ENCODE measurements around the gene KSR1. TPM values are rescaled to one million over a fixed set of nuclear protein-coding genes. Genes with fewer than 3 reads are reported as not detected.
A peak's percentile ranks its signal among the peaks of the same experiment; 100 is the strongest.

KSR1 gene
- total RNA-seq, 1 donor from 2014 or later, result 9.5 TPM

- TF ChIP-seq, protein P1, sequence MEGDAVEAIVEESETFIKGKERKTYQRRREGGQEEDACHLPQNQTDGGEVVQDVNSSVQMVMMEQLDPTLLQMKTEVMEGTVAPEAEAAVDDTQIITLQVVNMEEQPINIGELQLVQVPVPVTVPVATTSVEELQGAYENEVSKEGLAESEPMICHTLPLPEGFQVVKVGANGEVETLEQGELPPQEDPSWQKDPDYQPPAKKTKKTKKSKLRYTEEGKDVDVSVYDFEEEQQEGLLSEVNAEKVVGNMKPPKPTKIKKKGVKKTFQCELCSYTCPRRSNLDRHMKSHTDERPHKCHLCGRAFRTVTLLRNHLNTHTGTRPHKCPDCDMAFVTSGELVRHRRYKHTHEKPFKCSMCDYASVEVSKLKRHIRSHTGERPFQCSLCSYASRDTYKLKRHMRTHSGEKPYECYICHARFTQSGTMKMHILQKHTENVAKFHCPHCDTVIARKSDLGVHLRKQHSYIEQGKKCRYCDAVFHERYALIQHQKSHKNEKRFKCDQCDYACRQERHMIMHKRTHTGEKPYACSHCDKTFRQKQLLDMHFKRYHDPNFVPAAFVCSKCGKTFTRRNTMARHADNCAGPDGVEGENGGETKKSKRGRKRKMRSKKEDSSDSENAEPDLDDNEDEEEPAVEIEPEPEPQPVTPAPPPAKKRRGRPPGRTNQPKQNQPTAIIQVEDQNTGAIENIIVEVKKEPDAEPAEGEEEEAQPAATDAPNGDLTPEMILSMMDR (IDR thresholded peaks at IDR 0.05; ENCODE audit: borderline replicate concordance), result no peak
- Histone ChIP-seq H3K4me1 (peaks cover 64% of the 10 kb centered on the region), H3K27ac (replicated peaks) (no peak overlapping the region), H3K27me3 (ENCODE audit: low read depth) (no peaks in the 10 kb centered on the region), H3K4me3 (no peak overlapping the region), H3K36me3 (no peaks in the 10 kb centered on the region), H3K9me3 (replicated peaks) (no peaks in the 10 kb centered on the region)
- no peak for DNase-seq
- intact Hi-C loops (cut with micrococcal nuclease), result no loop called here
These were observed 34.1 kb downstream of the KSR1 start for GRCh38 chr17:27490391-27490790.

DNA sequence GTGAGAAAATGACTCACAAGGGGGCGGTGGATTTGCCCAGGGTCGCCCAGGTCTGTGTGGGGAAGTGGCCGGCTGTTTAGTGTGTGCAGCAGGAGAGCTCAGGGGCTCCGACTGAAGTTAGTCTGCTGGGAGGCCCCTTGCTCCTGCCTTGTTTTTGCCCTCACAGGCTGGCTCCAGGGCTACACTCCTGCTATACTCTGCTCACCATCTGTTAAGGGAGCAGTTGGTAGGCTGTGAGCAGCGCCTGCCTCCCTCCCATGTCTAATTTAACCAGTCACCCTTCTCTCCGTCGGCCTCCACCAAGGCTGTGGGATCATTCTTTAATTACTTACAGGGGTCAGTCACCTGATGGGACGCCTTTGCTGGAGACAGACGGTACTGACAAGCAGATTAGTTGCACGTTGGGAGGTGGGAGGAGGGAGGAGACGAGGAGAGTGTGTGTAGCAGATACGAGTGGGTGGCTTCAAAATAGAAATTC is 35.5 kb downstream of the KSR1 start:
- peaks cover 58% of the 10 kb centered on the region for H3K4me1 ChIP-seq
- H3K9me3 ChIP-seq (replicated peaks), result no peaks in the 10 kb centered on the region
- H3K27me3 ChIP-seq (ENCODE audit: low read depth), result no peaks in the 10 kb centered on the region
- H3K27ac ChIP-seq (replicated peaks), result no peak overlapping the region
- H3K36me3 ChIP-seq, result no peaks in the 10 kb centered on the region
- no peak overlapping the region for H3K4me3 ChIP-seq
- TF ChIP-seq, protein P1 (IDR thresholded peaks at IDR 0.05; ENCODE audit: borderline replicate concordance), result no peak
- intact Hi-C loops (cut with micrococcal nuclease), result no loop called here
- no peak for DNase-seq

GRCh38 chr17:27492470-27492869 is 36.2 kb downstream of the KSR1 start:
- H3K27me3 ChIP-seq (ENCODE audit: low read depth), result no peaks in the 10 kb centered on the region
- peaks cover 58% of the 10 kb centered on the region for H3K4me1 ChIP-seq
- no peak for DNase-seq
- TF ChIP-seq, protein P1 (IDR thresholded peaks at IDR 0.05; ENCODE audit: borderline replicate concordance), result no peak
- H3K36me3 ChIP-seq, result no peaks in the 10 kb centered on the region
- no peak overlapping the region for H3K27ac ChIP-seq (replicated peaks)
- no peaks in the 10 kb centered on the region for H3K9me3 ChIP-seq (replicated peaks)
- intact Hi-C loops (cut with micrococcal nuclease), result no loop called here
- H3K4me3 ChIP-seq, result no peak overlapping the region

- DNase-seq, result no peak
- H3K4me1 ChIP-seq, result peaks cover 53% of the 10 kb centered on the region
- no peak overlapping the region for H3K27ac ChIP-seq (replicated peaks)
- no peaks in the 10 kb centered on the region for H3K36me3 ChIP-seq
- no peak overlapping the region for H3K4me3 ChIP-seq
- H3K9me3 ChIP-seq (replicated peaks), result no peaks in the 10 kb centered on the region
- no peaks in the 10 kb centered on the region for H3K27me3 ChIP-seq (ENCODE audit: low read depth)
- TF ChIP-seq, protein P1 (IDR thresholded peaks at IDR 0.05; ENCODE audit: borderline replicate concordance), result no peak
- intact Hi-C loops (cut with micrococcal nuclease), result no loop called here
These were observed 36.8 kb downstream of the KSR1 start for GRCh38 chr17:27493088-27493487.

GRCh38 chr17:27494192-27495091 is 38.2 kb downstream of the KSR1 start:
- Histone ChIP-seq H3K27ac (replicated peaks) (peak overlapping the region; percentile 52), H3K36me3 (no peaks in the 10 kb centered on the region), H3K4me1 (peaks cover 39% of the 10 kb centered on the region), H3K9me3 (replicated peaks) (no peaks in the 10 kb centered on the region), H3K4me3 (no peak overlapping the region), H3K27me3 (ENCODE audit: low read depth) (no peaks in the 10 kb centered on the region)
- intact Hi-C loops (cut with micrococcal nuclease), result no loop called here
- TF ChIP-seq, protein P1 (IDR thresholded peaks at IDR 0.05; ENCODE audit: borderline replicate concordance), result peak; percentile 53
- DNase-seq, result peak; percentile 67
